K562 (cell line): Measurements from ENCODE around the gene SPOCD1. TPM values are rescaled to one million over a fixed set of nuclear protein-coding genes. Genes with fewer than 3 reads are reported as not detected.

Source experiments
- BRF1 ChIP-seq: IDR thresholded peaks from 3 replicates; pipeline ENCODE4 v1.6.1; 2011; ENCODE audit warnings: borderline replicate concordance, mild to moderate bottlenecking; ENCODE audit not compliant: insufficient read length; ENCODE audit errors: extremely low read depth
- CBX3 ChIP-seq, 2 experiments: IDR thresholded peaks; 1 replicate in 1 of 2; 2 replicates in 1 of 2; pipeline ENCODE4 v1.6.1; 2012; ENCODE audit warnings: inconsistent platforms in 2 of 2, low read length in 2 of 2, borderline replicate concordance in 1 of 2, control low read depth in 1 of 2
- CHD1 ChIP-seq: fragments of 200-600 bp; sonication (generic); IDR thresholded peaks from one replicate; pipeline ENCODE4 v1.6.1; 2012; ENCODE audit warnings: mild to moderate bottlenecking, moderate library complexity, low read length, inconsistent platforms
- E2F4 ChIP-seq: sonication (generic); formaldehyde crosslinking; IDR thresholded peaks from 2 replicates; pipeline ENCODE4 v1.8.0; 2022; ENCODE audit warnings: mild to moderate bottlenecking, low read depth, missing genetic modification reagents
- EHMT2 ChIP-seq: fragments of 450-650 bp; IDR thresholded peaks from 2 replicates; pipeline ENCODE4 v1.6.1; 2018; ENCODE audit warnings: antibody characterized with exemption
- JUN ChIP-seq, 2 experiments: sonication (generic) in 1 of 2; formaldehyde crosslinking in 1 of 2; IDR thresholded peaks; 2 replicates each; pipeline versions ENCODE4 v1.6.1 to v1.8.0; 2012 to 2022; ENCODE audit warnings: borderline replicate concordance in 2 of 2, mild to moderate bottlenecking in 2 of 2, improper control_type of control experiment in 1 of 2, low read depth in 1 of 2, low read length in 1 of 2, missing genetic modification reagents in 1 of 2
- LEF1 ChIP-seq: fragments of 450-650 bp; IDR thresholded peaks from 2 replicates; pipeline ENCODE4 v1.6.1; 2016; ENCODE audit warnings: mild to moderate bottlenecking
- MGA ChIP-seq: fragments of 450-650 bp; IDR thresholded peaks from 2 replicates; pipeline ENCODE4 v1.6.1; 2016; ENCODE audit warnings: mild to moderate bottlenecking, moderate library complexity
- NCOA2 ChIP-seq, 2 experiments: fragments of 450-650 bp; IDR thresholded peaks; 2 replicates each; pipeline ENCODE4 v1.6.1; 2018; ENCODE audit warnings: mild to moderate bottlenecking in 2 of 2, moderate library complexity in 1 of 2; ENCODE audit not compliant: partially characterized antibody in 2 of 2
- RHOXF2B ChIP-seq: fragments of 250-450 bp; sonication (Bioruptor Pico); conservative IDR thresholded peaks from 2 replicates; pipeline ENCODE4 v1.5.1; 2021
- SMAD4 ChIP-seq: fragments of 250-450 bp; sonication (Bioruptor Pico); conservative IDR thresholded peaks from 2 replicates; pipeline ENCODE4 v1.8.0; 2021; ENCODE audit warnings: inconsistent platforms, mild to moderate bottlenecking, moderate library complexity
- SP1 ChIP-seq: sonication (generic); formaldehyde crosslinking; IDR thresholded peaks from 2 replicates; pipeline ENCODE4 v1.8.1; 2022; ENCODE audit warnings: mild to moderate bottlenecking, missing genetic modification reagents
- SREBF1 ChIP-seq: fragments of 150-350 bp; IDR thresholded peaks from 2 replicates; pipeline ENCODE4 v1.6.1; 2014; ENCODE audit warnings: antibody characterized with exemption, low read depth, low read length, borderline replicate concordance
- TAL1 ChIP-seq: fragments of 450-650 bp; IDR thresholded peaks from 2 replicates; pipeline ENCODE4 v1.6.1; 2016; ENCODE audit warnings: mild to moderate bottlenecking
- U2AF1 ChIP-seq: fragments of 200-400 bp; formaldehyde crosslinking; optimal IDR thresholded peaks from 2 replicates; pipeline ENCODE3; 2017; ENCODE audit warnings: mild to moderate bottlenecking, low read depth, low read length, moderate library complexity
- polyA plus RNA-seq, 8 experiments: library from polyadenylated mRNA; depleted of rRNA in 4 of 8; stranded (reverse) in 5 of 8; unstranded in 3 of 8; fragments of >200 nt; fragmentation: Nextera tagmentation in 2 of 8; fragmentation: Illumina TruSeq in 1 of 8; extraction: Ambion mirVana in 2 of 8; extraction: Trizol in 1 of 8; gene quantifications; 2 replicates each; pipeline versions ENCODE4 v1.2.1 to v1.2.3, GENCODE V29; 2011 to 2014; ENCODE audit warnings: inconsistent platforms in 1 of 8, missing spikeins in 1 of 8
- total RNA-seq, 7 experiments: library from RNA; depleted of rRNA in 6 of 7; stranded (reverse); fragments of >200 nt in 6 of 7; fragmentation: Illumina TruSeq in 2 of 7; extraction: Trizol in 2 of 7; gene quantifications; 2 replicates each; pipeline versions ENCODE4 v1.2.1 to v1.2.3, GENCODE V29; 2011 to 2021; ENCODE audit warnings: low replicate concordance in 1 of 7

The SPOCD1 gene
- total and polyA plus RNA-seq, 9 of the 15 experiments (the other 6 are each of a cell fraction or from before 2014, with no cell fraction given) = 0.03 to 0.71 (median 0.26) TPM; not detected in 1

DNA sequence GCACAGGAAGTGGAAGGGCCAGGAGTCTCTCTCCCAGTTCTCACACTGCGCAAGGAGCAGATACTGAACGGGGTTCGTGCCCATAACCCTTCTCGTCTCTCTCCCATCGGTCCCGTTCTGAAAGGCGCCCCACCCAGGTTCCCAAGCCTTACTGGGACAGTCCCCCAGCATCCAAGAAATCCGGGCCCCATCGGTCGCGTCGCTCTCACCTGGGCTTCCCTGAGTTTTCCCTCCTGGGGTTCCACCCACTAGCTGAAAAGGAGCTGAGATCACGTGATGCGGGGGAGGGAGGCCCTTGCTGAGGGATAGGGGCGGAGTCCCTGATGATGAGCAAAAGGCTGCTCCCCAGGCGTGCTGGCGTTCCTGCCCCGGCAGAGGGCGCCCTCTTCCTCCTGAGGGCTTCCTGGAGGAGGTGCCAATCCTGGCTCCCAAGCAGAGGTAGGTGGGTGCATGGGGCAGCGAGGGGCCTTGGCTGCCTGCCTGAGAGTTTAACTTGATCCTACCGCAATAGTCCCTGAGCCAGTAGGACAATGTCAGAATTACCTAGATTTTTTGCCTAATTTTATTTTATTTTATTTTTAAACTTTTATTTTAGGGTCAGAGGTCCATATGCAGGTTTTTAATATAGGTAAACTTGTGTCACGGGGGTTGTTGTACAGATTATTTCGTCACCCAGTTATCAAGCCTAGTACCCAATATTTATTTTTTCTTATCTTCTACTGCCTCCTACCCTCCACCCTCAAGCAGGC lies at the start of gene SPOCD1 (continued):
- TF ChIP-seq JUN (IDR thresholded peaks at IDR 0.05; ENCODE audit: borderline replicate concordance, low read depth, low read length) (peak; percentile 68; the same call in 1 of the 2 replicates), JUN (CRISPR knock-in tag; IDR thresholded peaks at IDR 0.05; ENCODE audit: borderline replicate concordance) (no peak), LEF1 (no peak; the same call in 1 of the 2 replicates), U2AF1 (no peak), E2F4 (no peak), CHD1 (no peak), TAL1 (peak; percentile 22; the same call in 1 of the 2 replicates), BRF1 (no peak), RHOXF2B (CRISPR knock-in tag) (0 out of 2 replicates have a peak, but pooled peaks have one; percentile 57), CBX3 (IDR thresholded peaks at IDR 0.05; ENCODE audit: borderline replicate concordance in 1 of 2, low read length in 2 of 2) (peak; percentile 69 to 98), NCOA2 (IDR thresholded peaks at IDR 0.05; ENCODE audit: partially characterized antibody in 2 of 2) (no peak), MGA (peak; percentile 63; the same call in 1 of the 2 replicates), SREBF1 (peak; percentile 94), SP1 (CRISPR knock-in tag) (peak; percentile 95), EHMT2 (no peak), SMAD4 (CRISPR knock-in tag) (peak; percentile 79)
